Measurements from ENCODE around the gene CLCN5.

CLCN5 gene

DNA sequence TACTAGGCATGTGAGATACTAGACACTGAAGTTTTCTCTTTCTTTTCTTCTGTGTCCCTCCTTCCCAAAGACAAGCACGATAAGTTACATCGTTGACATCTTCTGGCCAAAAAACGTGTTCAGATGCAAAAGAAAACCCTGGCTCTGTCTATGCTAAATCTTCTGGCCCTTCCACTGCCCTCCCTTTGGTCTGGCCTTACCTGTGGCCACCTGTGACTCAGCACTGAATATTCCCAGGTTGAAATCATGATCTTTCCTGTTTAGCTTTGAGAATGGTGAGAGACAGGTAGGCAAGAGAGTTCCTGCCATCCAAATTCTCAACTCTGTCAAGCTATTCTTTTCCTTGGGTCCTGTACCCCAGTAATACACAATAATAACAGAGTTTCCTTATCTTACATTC, 12.3 kb downstream of the CLCN5 start:
- no peak for DNase-seq

DNA sequence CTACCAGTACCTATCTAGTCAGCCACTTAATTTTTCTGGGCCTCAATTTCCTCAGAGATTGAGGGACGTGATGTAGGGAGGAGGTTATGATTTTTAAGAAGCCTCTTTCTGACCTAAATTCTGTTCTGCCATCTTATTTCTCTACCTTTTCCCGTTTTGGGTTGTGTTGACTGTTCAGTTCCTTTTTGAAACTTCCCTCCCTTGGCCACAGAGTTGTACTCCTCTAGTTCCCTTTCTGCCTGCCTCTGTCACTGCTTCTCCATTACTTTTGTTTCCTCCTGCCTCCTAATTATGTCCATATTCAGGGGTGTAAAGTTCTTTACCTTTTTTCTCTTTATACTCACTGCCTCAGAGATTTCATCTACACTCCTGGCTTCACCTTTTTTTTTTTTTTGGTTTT, 25.4 kb downstream of the CLCN5 start:
- no peak for DNase-seq

- DNase-seq = no peak
These were observed 27.6 kb downstream of the CLCN5 start for GRCh38 chrX:49949961-49950360.

GRCh38 chrX:49951524-49952193, 29.3 kb downstream of the CLCN5 start:
- no peak for DNase-seq

GRCh38 chrX:49956313-49956712, 33.9 kb downstream of the CLCN5 start:
- DNase-seq = no peak

DNA sequence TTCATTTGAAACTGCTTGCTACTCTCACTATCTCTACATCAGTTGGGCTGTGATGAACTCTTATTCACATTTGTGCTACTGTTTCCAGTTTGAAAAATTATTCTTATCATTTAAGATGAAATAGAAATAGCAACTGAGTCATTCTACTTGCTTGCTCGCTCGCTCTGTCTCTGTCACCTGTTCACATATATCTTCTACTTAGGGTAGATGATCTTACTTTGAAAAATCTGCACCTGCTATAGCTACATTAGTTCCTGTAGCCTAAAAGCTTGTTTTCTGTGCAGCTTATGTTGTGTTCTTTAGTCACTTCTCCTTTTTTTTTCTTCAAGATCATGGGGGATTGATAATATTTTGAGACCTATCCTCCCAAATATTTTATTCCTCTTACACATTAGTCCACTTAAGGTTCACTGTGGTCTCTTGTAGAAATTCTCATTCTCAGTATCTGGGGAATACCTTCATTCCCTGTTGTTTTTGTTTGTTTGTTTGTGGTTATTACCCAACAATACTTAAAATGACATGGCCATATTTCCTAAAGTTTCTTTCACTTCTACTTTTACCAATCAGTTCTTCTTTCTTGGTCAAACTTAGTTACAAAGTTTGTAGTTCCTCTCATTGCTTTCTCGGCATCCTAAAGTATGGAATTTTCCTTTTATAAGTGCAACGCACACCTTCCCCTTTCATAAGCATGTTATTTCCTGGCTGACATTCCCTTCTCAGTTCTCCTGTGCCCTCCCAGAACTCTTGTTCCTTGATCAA, 36.5 kb downstream of the CLCN5 start:
- DNase-seq = no peak

DNA sequence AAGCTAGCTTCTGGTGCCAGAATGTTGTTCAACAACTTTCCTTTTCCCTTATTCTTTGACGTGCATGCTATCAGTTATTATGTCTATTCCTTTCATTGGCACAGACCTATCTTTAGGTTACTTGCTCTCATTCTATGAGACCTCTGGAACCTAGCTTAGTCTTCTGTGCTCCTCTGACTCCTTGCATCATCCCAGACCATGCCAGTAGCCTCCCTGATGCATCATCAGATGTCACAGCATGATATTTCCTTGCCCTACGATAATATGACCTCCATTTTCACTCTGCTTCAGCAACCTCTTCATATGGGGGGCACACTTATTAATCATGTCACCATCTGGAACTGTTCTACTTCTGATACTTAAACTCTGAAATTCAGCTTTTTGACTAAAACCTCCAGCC, 37.2 kb downstream of the CLCN5 start:
- no peak for DNase-seq

DNA sequence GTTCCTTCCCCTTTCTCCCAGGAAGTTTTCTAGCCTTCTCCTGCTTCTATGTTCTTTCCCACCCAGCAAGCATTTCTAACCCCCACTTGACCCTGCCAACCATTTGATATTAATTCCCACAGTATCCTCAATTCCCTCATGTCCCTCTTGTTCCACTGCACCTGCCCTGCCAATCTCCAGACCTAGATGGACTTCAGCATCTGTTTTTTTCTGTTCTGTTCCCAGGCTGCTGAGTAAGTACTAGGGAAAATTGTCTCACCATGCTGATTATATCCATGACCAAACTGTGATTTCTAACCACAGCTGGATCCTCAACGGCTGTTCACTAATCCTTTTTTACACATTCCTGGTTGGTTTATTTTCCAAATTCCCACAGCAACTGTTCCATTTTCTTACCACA, 37.7 kb downstream of the CLCN5 start:
- DNase-seq = no peak

- no peak for DNase-seq
These were observed 48.3 kb downstream of the CLCN5 start for GRCh38 chrX:49970674-49971073.

- DNase-seq = no peak
These were observed 50.0 kb downstream of the CLCN5 start for GRCh38 chrX:49972328-49972860.

GRCh38 chrX:49976682-49977197, 54.3 kb downstream of the CLCN5 start:
- no peak for DNase-seq

GRCh38 chrX:49977319-49978090, 55.1 kb downstream of the CLCN5 start:
- no peak for DNase-seq

DNA sequence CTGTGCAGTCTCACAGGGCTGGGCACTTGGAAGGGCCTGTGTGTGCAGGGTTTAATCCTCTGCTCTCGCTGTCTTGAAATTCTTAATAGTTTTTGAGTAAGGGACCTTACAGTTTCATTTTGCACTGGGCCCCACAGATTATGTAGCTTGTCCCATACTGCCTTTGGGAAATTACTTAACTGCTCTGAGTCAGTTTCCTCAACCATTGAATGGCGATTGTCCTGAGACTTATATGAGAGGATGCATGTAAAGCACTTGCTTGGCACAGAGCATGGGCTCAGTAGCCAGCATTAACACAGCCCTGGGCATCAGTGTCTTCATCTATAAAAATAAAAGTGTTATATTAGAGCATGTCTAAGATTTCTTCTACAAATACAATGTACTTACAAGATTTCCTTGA, 55.8 kb downstream of the CLCN5 start:
- DNase-seq = no peak

GRCh38 chrX:49986058-49986457, 63.7 kb downstream of the CLCN5 start:
- DNase-seq = no peak

GRCh38 chrX:49987651-49988050, 65.3 kb downstream of the CLCN5 start:
- no peak for DNase-seq

DNA sequence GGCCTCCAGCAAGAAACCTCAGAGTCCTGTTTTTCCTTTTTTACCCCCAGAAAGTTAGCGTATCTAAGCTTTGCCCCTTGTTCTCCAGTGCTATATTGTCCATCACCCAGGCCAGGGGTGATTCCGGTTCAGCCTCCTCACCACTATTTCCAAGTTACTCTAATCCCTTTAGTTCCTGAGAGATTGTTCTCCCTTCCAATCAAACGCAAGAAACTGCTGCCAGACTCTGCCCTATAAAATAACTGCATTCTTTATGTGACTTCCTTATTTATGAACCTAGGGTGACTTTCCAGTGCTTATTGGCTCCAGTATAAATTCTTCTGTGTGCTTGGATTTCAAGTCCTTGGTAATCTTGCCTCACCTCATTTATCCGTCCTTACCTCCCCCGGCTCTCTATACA, 65.7 kb downstream of the CLCN5 start:
- DNase-seq = no peak

DNA sequence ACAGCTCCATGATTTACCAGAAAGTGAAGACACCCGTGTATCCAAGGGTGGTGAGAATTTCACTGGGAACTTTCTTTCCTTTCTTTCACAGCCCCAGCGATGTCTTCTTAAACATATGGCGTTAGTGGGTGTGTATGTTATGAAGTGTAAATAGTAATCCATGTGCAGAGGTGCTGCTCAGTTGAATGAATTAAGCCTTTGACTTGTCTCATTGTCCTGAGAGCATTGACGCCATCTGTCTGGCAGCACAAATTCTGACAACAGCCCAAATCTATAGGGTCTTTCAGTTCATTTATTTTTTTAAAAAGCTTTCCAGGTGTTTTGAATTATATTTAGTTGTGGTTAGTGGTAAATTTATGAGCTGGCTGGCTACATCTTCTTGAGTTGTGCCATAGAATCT, 69.4 kb downstream of the CLCN5 start:
- DNase-seq = no peak

GRCh38 chrX:49992853-49993252, 70.5 kb downstream of the CLCN5 start:
- DNase-seq = no peak

- DNase-seq = no peak
These were observed 71.3 kb downstream of the CLCN5 start for GRCh38 chrX:49993661-49994060.

DNA sequence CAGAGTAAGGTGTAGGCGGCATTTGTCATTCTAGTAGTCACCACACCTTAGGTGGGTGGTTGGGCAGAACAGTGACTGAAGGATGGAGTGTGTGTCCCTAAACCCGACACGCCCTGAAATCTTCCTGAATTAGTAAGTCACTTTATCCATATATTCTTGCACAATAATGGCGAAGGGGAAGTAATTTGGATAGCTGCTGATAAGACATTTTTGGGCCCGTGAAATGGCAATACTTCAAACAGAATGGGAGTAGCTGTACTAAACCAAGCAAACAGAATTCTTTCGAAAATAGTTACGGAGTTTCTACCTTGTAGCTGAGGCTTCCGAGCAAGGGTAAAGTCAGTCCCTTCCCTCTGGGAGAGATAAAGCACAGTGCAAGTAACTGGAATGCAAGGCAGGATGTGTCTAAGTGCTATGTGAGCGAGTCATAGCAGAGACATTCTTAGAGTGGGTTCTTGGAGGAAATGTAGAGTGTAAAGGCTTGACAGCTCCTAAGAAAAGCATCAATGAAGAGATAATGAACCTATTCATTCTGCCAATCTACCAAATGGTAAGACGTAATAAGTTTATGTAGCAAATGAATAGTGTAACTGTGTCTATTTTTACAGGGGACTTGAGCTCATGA, 72.8 kb downstream of the CLCN5 start:
- DNase-seq = no peak

DNA sequence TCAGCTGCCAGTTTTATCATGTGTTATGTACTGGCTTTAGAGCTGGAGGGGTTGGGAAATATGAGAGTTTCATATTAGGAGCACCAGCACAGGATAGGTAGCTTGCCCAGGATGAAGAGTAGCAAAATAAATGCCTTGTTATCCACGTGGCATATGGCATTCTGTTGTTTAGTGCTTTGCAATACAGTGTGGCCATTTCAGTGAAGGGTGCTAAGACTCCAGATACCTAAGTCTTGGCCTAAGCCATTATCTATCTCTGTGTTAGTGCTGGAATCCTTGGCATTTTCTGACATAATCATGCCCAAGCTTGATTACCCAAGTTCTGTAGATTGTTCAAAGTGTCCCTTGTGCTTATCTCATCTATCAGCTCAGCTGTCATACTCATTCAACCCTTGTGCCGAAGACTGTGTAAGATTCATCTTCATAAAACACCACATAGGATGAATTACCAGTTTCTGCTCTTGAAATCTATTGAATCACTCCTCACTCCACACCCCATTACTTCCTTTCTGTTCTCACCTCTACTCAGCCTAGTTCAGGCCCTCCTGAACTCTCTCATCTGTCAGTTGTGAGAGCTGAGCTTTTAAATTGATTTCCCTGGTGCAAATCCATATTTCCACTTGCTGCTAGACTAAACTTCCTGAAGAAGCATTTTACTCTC, 73.5 kb downstream of the CLCN5 start:
- DNase-seq = no peak

- no peak for DNase-seq
These were observed 74.1 kb downstream of the CLCN5 start for GRCh38 chrX:49996474-49996873.
